ENCODE measurements around the gene MYMK.
"Not testable (repeated sequence)": the region's sequence is repeated elsewhere in the genome, so short reads cannot be mapped to it uniquely, and the experiment has no call there.

The MYMK gene

GRCh38 chr9:133524679-133525228, at the start of gene MYMK:
Gene MYMK, minus strand, starts transcription at chr9:133524959. Its CDS starts 115 bp downstream, at chr9:133524844.
- no peak for DNase-seq

- no peak for DNase-seq
These were observed 49.2 kb upstream of the MYMK start for GRCh38 chr9:133573791-133574515.

GRCh38 chr9:133572821-133573361, 48.1 kb upstream of the MYMK start:
- peak in 48 of 51 donors; percentile 14 to 90 (median 68) for DNase-seq

GRCh38 chr9:133571896-133572595, 47.3 kb upstream of the MYMK start:
- no peak for DNase-seq

- no peak for DNase-seq
These were observed 46.7 kb upstream of the MYMK start for GRCh38 chr9:133571391-133571890.

GRCh38 chr9:133570691-133571080, 45.9 kb upstream of the MYMK start:
- no peak for DNase-seq

- DNase-seq: no peak
These were observed 45.3 kb upstream of the MYMK start for GRCh38 chr9:133569891-133570690.

GRCh38 chr9:133569121-133569785, 44.5 kb upstream of the MYMK start:
- no peak for DNase-seq

- DNase-seq: no peak
These were observed 43.4 kb upstream of the MYMK start for GRCh38 chr9:133568186-133568585.

GRCh38 chr9:133566817-133567216, 42.1 kb upstream of the MYMK start:
- no peak for DNase-seq

GRCh38 chr9:133566382-133566781, 41.6 kb upstream of the MYMK start:
- DNase-seq: no peak

GRCh38 chr9:133564451-133565116, 39.8 kb upstream of the MYMK start:
- no peak for DNase-seq

GRCh38 chr9:133563814-133564213, 39.1 kb upstream of the MYMK start:
- not testable (repeated sequence) for DNase-seq

GRCh38 chr9:133563291-133563796, 38.6 kb upstream of the MYMK start:
- no peak for DNase-seq

GRCh38 chr9:133562611-133563290, 38.0 kb upstream of the MYMK start:
- no peak for DNase-seq

- DNase-seq: no peak
These were observed 37.3 kb upstream of the MYMK start for GRCh38 chr9:133561976-133562554.

GRCh38 chr9:133560944-133561343, 36.2 kb upstream of the MYMK start:
- no peak for DNase-seq

- no peak for DNase-seq
These were observed 35.6 kb upstream of the MYMK start for GRCh38 chr9:133560311-133560710.
